ENCODE measurements around the gene AUTS2.

DNA sequence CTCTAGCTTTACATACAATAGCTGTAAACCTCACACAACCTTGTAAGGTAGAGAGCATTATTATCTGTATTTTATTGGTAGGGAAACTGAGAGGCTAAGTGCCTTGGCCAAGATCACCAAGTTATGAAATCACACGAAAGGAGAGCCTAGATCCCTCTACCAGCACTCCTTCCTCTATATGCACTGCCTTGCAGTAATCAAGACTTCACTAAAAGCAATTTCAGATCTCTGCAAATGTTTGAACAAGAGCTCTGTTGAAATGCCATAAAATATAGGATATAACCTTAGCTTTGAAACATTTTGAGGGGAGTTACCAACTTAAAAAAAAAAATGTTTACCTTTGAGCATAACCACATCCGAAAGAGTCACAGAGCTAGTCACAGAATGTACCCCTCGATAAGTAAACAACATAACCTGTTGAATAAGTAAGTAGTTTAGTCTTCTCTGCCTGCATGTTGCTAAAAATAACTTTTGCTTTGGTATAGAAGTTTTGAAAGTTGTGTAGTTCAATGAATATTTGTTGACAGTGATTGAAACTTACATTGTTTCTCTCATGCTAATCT, 709.4 kb downstream of the AUTS2 start:
- no peak for TF ChIP-seq CTCF (IDR thresholded peaks at IDR 0.05)
- no peak for TF ChIP-seq POLR2A (IDR thresholded peaks at IDR 0.05)
